GM23338 (cell line): ENCODE data around the gene DEFB114. TPM values are rescaled to one million over a fixed set of nuclear protein-coding genes. Genes with fewer than 3 reads are reported as not detected.

ENCODE experiments used
- ATAC-seq: fragments of 200-7000 bp; cut with Tn5 transposase; 3 replicates; pipeline ENCODE4 v1.9.1; 2020
- DNase-seq: peaks from one replicate; pipeline ENCODE4 v3.0.0-alpha.2; 2015; ENCODE audit warnings: low spot score
- H2AFZ ChIP-seq: fragments of 200-600 bp; sonication (generic); 2 replicates; pipeline ENCODE4 v1.8.0; 2016; ENCODE audit warnings: antibody characterized with exemption, mild to moderate bottlenecking, moderate library complexity
- H3F3A ChIP-seq: fragments of 200-600 bp; sonication (generic); replicated peaks from 2 replicates; pipeline ENCODE4 v1.8.0; 2017; ENCODE audit warnings: antibody characterized with exemption, mixed run types, low read depth
- H3K27ac ChIP-seq: fragments of 200-600 bp; sonication (generic); 2 replicates; pipeline ENCODE4 v1.6.1; 2016; ENCODE audit warnings: low read depth
- H3K27me3 ChIP-seq: fragments of 200-600 bp; sonication (generic); 2 replicates; pipeline ENCODE4 v1.8.0; 2016; ENCODE audit warnings: mild to moderate bottlenecking, mixed run types, moderate library complexity; ENCODE audit not compliant: insufficient read depth
- H3K36me3 ChIP-seq: fragments of 200-600 bp; sonication (generic); 2 replicates; pipeline ENCODE4 v1.8.0; 2016; ENCODE audit warnings: mild to moderate bottlenecking; ENCODE audit not compliant: insufficient read depth
- H3K4me1 ChIP-seq: fragments of 200-600 bp; sonication (generic); 2 replicates; pipeline ENCODE4 v1.8.0; 2016; ENCODE audit warnings: mild to moderate bottlenecking, moderate library complexity; ENCODE audit not compliant: insufficient read depth
- H3K4me2 ChIP-seq: fragments of 200-600 bp; sonication (generic); 2 replicates; pipeline ENCODE4 v1.7.1; 2017; ENCODE audit warnings: mixed run types
- H3K4me3 ChIP-seq: fragments of 200-600 bp; sonication (generic); 2 replicates; pipeline ENCODE4 v1.6.1; 2016; ENCODE audit warnings: mixed run types
- H3K79me2 ChIP-seq: fragments of 200-600 bp; sonication (generic); replicated peaks from 2 replicates; pipeline ENCODE4 v1.8.0; 2017; ENCODE audit warnings: mild to moderate bottlenecking; ENCODE audit not compliant: insufficient read depth
- H3K9me2 ChIP-seq: fragments of 200-600 bp; sonication (generic); 2 replicates; pipeline ENCODE4 v1.8.0; 2017; ENCODE audit not compliant: insufficient read depth
- H4K20me1 ChIP-seq: fragments of 200-600 bp; sonication (generic); replicated peaks from 2 replicates; pipeline ENCODE4 v1.8.0; 2017; ENCODE audit warnings: mild to moderate bottlenecking; ENCODE audit not compliant: insufficient read depth
- H3K27ac Mint-ChIP-seq: 2 replicates; pipeline ENCODE4 v1.8.0; 2020; ENCODE audit warnings: inconsistent platforms, mild to moderate bottlenecking, moderate library complexity, mixed read lengths
- H3K27me3 Mint-ChIP-seq: 3 replicates; pipeline ENCODE4 v1.8.0; 2022; ENCODE audit warnings: low read depth, mild to moderate bottlenecking, moderate library complexity, mixed read lengths, inconsistent platforms; ENCODE audit not compliant: insufficient read depth, poor library complexity
- H3K36me3 Mint-ChIP-seq: 3 replicates; pipeline ENCODE4 v1.8.0; 2021; ENCODE audit warnings: low read depth, mild to moderate bottlenecking, inconsistent platforms, moderate library complexity, mixed read lengths
- H3K4me1 Mint-ChIP-seq: 3 replicates; pipeline ENCODE4 v1.8.0; 2020; ENCODE audit warnings: mild to moderate bottlenecking, inconsistent platforms, mixed read lengths
- H3K4me3 Mint-ChIP-seq: 3 replicates; pipeline ENCODE4 v1.8.0; 2021; ENCODE audit warnings: moderate library complexity, mild to moderate bottlenecking, inconsistent platforms, mixed read lengths
- H3K9me3 Mint-ChIP-seq: 3 replicates; pipeline ENCODE4 v1.8.0; 2020; ENCODE audit warnings: moderate library complexity, mild to moderate bottlenecking, inconsistent platforms, mixed read lengths
- CREB1 ChIP-seq: fragments of 250-450 bp; sonication (Bioruptor Pico); IDR thresholded peaks from 2 replicates; pipeline ENCODE4 v1.5.0; 2020; ENCODE audit warnings: low read depth, mild to moderate bottlenecking, moderate library complexity
- ETS1 ChIP-seq: IDR thresholded peaks from 2 replicates; pipeline ENCODE4 v1.6.1; 2016; ENCODE audit warnings: antibody characterized with exemption
- EZH2 ChIP-seq: fragments of 200-600 bp; sonication (generic); IDR thresholded peaks from one replicate; pipeline ENCODE4 v1.8.0; 2017; ENCODE audit warnings: antibody characterized with exemption, mild to moderate bottlenecking, low read depth; ENCODE audit not compliant: unreplicated experiment
- EZH2phosphoT487 ChIP-seq: fragments of 200-600 bp; sonication (generic); IDR thresholded peaks from one replicate; pipeline ENCODE4 v1.8.1; 2018; ENCODE audit warnings: antibody characterized with exemption; ENCODE audit not compliant: unreplicated experiment
- JUNB ChIP-seq: IDR thresholded peaks from one replicate; pipeline ENCODE4 v1.6.1; 2016; ENCODE audit warnings: antibody characterized with exemption; ENCODE audit not compliant: unreplicated experiment
- NANOG ChIP-seq: IDR thresholded peaks from 2 replicates; pipeline ENCODE4 v1.6.1; 2016; ENCODE audit warnings: antibody characterized with exemption, borderline replicate concordance
- POLR2AphosphoS5 ChIP-seq: IDR thresholded peaks from 2 replicates; pipeline ENCODE4 v1.6.1; 2016; ENCODE audit warnings: antibody characterized with exemption, low read depth
- REST ChIP-seq: IDR thresholded peaks from one replicate; pipeline ENCODE4 v1.6.1; 2018; ENCODE audit warnings: antibody characterized with exemption; ENCODE audit not compliant: unreplicated experiment
- STAT1 ChIP-seq: IDR thresholded peaks from one replicate; pipeline ENCODE4 v1.6.1; 2016; ENCODE audit warnings: antibody characterized with exemption; ENCODE audit not compliant: unreplicated experiment
- ZNF114 ChIP-seq: fragments of 250-450 bp; sonication (Bioruptor Pico); IDR thresholded peaks from 2 replicates; pipeline ENCODE4 v1.5.0; 2020; ENCODE audit warnings: mild to moderate bottlenecking, moderate library complexity
- ZNF331 ChIP-seq: fragments of 250-450 bp; sonication (Bioruptor Pico); IDR thresholded peaks from 2 replicates; pipeline ENCODE4 v1.5.0; 2020; ENCODE audit warnings: low read depth, mild to moderate bottlenecking, moderate library complexity
- polyA plus RNA-seq: library from polyadenylated mRNA; unstranded; fragments of >200 nt; fragmentation: Nextera tagmentation; extraction: Ambion mirVana; gene quantifications from 2 replicates; pipeline ENCODE4 v1.2.1, GENCODE V29; 2016
- total RNA-seq: library from RNA; depleted of rRNA; stranded (reverse); fragments of >200 nt; shearing (Covaris generic); gene quantifications from 2 replicates; pipeline ENCODE4 v1.2.3, GENCODE V29; 2014
- TF ChIP-seq, protein P1 (sequence below): fragments of 250-450 bp; sonication (Bioruptor Pico); IDR thresholded peaks from 2 replicates; pipeline ENCODE4 v1.5.0; 2020; ENCODE audit warnings: mild to moderate bottlenecking, moderate library complexity
- TF ChIP-seq, protein P2 (sequence below), 2 experiments: fragments of 200-600 bp in 1 of 2; sonication (generic) in 1 of 2; conservative IDR thresholded peaks; 2 replicates each; pipeline versions ENCODE4 v1.5.1 to v1.6.1; 2016 to 2017; ENCODE audit warnings: antibody characterized with exemption in 2 of 2, low read depth in 2 of 2, mild to moderate bottlenecking in 2 of 2, moderate library complexity in 1 of 2

The DEFB114 gene
- total and polyA plus RNA-seq, 2 experiments from 2014 or later: not detected

DNA sequence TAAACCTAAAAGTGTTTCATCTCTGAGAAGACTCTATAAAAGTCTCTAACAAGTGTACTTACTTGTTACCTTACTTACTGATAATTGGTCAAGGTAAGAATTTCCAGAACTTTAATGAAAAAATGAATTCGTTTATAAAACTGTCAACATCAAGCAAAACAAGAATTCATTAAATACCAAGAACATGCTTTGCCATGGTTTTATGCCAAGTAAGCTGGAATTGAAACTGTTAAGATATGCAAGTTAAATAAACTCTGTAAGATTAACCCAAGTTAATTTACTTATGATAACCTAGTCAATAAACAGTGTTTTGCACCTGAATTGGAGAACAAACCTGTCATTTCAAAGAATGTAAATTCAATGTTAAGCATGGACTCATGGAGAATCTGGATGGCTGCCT, 22.6 kb upstream of the DEFB114 start:
- H3K36me3 Mint-ChIP-seq: no peaks in the 10 kb centered on the region
- Histone ChIP-seq H3K9me2 (0 out of 2 replicates have a peak, but pooled peaks cover 5% of the 10 kb centered on the region), H2AFZ (no peak overlapping the region), H3K36me3 (no peaks in the 10 kb centered on the region), H3K27me3 (no peaks in the 10 kb centered on the region), H3F3A (no peaks in the 10 kb centered on the region), H3K4me2 (no peak overlapping the region), H3K4me1 (peaks cover 3% of the 10 kb centered on the region; the same call in 1 of the 2 replicates), H3K79me2 (no peaks in the 10 kb centered on the region), H3K27ac (no peak overlapping the region), H3K4me3 (no peak overlapping the region), H4K20me1 (no peaks in the 10 kb centered on the region)
- peaks cover 2% of the 10 kb centered on the region; the same call in 1 of the 3 replicates for H3K9me3 Mint-ChIP-seq
- no peak for DNase-seq
- peaks cover 5% of the 10 kb centered on the region; the same call in 1 of the 3 replicates for H3K4me1 Mint-ChIP-seq
- no peak for ATAC-seq
- H3K4me3 Mint-ChIP-seq: no peak overlapping the region
- no peak for TF ChIP-seq REST
- no peak for TF ChIP-seq JUNB
- TF ChIP-seq EZH2phosphoT487: no peak
- TF ChIP-seq, protein P1, sequence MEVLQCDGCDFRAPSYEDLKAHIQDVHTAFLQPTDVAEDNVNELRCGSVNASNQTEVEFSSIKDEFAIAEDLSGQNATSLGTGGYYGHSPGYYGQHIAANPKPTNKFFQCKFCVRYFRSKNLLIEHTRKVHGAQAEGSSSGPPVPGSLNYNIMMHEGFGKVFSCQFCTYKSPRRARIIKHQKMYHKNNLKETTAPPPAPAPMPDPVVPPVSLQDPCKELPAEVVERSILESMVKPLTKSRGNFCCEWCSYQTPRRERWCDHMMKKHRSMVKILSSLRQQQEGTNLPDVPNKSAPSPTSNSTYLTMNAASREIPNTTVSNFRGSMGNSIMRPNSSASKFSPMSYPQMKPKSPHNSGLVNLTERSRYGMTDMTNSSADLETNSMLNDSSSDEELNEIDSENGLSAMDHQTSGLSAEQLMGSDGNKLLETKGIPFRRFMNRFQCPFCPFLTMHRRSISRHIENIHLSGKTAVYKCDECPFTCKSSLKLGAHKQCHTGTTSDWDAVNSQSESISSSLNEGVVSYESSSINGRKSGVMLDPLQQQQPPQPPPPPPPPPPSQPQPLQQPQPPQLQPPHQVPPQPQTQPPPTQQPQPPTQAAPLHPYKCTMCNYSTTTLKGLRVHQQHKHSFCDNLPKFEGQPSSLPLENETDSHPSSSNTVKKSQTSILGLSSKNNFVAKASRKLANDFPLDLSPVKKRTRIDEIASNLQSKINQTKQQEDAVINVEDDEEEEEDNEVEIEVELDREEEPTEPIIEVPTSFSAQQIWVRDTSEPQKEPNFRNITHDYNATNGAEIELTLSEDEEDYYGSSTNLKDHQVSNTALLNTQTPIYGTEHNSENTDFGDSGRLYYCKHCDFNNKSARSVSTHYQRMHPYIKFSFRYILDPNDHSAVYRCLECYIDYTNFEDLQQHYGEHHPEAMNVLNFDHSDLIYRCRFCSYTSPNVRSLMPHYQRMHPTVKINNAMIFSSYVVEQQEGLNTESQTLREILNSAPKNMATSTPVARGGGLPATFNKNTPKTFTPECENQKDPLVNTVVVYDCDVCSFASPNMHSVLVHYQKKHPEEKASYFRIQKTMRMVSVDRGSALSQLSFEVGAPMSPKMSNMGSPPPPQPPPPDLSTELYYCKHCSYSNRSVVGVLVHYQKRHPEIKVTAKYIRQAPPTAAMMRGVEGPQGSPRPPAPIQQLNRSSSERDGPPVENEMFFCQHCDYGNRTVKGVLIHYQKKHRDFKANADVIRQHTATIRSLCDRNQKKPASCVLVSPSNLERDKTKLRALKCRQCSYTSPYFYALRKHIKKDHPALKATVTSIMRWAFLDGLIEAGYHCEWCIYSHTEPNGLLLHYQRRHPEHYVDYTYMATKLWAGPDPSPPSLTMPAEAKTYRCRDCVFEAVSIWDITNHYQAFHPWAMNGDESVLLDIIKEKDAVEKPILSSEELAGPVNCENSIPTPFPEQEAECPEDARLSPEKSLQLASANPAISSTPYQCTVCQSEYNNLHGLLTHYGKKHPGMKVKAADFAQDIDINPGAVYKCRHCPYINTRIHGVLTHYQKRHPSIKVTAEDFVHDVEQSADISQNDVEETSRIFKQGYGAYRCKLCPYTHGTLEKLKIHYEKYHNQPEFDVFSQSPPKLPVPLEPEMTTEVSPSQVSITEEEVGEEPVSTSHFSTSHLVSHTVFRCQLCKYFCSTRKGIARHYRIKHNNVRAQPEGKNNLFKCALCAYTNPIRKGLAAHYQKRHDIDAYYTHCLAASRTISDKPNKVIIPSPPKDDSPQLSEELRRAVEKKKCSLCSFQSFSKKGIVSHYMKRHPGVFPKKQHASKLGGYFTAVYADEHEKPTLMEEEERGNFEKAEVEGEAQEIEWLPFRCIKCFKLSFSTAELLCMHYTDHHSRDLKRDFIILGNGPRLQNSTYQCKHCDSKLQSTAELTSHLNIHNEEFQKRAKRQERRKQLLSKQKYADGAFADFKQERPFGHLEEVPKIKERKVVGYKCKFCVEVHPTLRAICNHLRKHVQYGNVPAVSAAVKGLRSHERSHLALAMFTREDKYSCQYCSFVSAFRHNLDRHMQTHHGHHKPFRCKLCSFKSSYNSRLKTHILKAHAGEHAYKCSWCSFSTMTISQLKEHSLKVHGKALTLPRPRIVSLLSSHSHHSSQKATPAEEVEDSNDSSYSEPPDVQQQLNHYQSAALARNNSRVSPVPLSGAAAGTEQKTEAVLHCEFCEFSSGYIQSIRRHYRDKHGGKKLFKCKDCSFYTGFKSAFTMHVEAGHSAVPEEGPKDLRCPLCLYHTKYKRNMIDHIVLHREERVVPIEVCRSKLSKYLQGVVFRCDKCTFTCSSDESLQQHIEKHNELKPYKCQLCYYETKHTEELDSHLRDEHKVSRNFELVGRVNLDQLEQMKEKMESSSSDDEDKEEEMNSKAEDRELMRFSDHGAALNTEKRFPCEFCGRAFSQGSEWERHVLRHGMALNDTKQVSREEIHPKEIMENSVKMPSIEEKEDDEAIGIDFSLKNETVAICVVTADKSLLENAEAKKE (CRISPR knock-in tag): no peak
- TF ChIP-seq, protein P2, sequence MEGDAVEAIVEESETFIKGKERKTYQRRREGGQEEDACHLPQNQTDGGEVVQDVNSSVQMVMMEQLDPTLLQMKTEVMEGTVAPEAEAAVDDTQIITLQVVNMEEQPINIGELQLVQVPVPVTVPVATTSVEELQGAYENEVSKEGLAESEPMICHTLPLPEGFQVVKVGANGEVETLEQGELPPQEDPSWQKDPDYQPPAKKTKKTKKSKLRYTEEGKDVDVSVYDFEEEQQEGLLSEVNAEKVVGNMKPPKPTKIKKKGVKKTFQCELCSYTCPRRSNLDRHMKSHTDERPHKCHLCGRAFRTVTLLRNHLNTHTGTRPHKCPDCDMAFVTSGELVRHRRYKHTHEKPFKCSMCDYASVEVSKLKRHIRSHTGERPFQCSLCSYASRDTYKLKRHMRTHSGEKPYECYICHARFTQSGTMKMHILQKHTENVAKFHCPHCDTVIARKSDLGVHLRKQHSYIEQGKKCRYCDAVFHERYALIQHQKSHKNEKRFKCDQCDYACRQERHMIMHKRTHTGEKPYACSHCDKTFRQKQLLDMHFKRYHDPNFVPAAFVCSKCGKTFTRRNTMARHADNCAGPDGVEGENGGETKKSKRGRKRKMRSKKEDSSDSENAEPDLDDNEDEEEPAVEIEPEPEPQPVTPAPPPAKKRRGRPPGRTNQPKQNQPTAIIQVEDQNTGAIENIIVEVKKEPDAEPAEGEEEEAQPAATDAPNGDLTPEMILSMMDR (conservative IDR thresholded peaks at IDR 0.05; ENCODE audit: low read depth in 2 of 2): no peak
- no peak for TF ChIP-seq EZH2
- no peak for TF ChIP-seq POLR2AphosphoS5
- TF ChIP-seq ZNF114 (CRISPR knock-in tag): no peak
- TF ChIP-seq STAT1: no peak
- TF ChIP-seq ETS1: no peak
- TF ChIP-seq CREB1 (CRISPR knock-in tag): no peak
- TF ChIP-seq ZNF331: no peak
- TF ChIP-seq NANOG: no peak
- no peak overlapping the region for H3K27ac Mint-ChIP-seq
- H3K27me3 Mint-ChIP-seq: no peaks in the 10 kb centered on the region
